Measurements from ENCODE around the gene SLC44A1.
"Not testable (repeated sequence)": the region's sequence is repeated elsewhere in the genome, so short reads cannot be mapped to it uniquely, and the experiment has no call there.

SLC44A1 gene

GRCh38 chr9:105241356-105242043 lies 3.0 kb upstream of the SLC44A1 start:
- FAIRE-seq (no peak), DNase-seq (ENCODE audit: extremely low spot score, insufficient read length, low read depth) (no peak)

GRCh38 chr9:105242062-105242461 lies 2.4 kb upstream of the SLC44A1 start:
- DNase-seq (ENCODE audit: extremely low spot score, insufficient read length, low read depth) (no peak), FAIRE-seq (no peak)

GRCh38 chr9:105242557-105242956 lies 1.9 kb upstream of the SLC44A1 start:
- FAIRE-seq (no peak), DNase-seq (ENCODE audit: extremely low spot score, insufficient read length, low read depth) (no peak)

- FAIRE-seq (no peak), DNase-seq (ENCODE audit: extremely low spot score, insufficient read length, low read depth) (no peak)
These were observed 1.3 kb upstream of the SLC44A1 start for GRCh38 chr9:105243015-105243686.

GRCh38 chr9:105244734-105245028 lies 230 bp downstream of the SLC44A1 start:
- FAIRE-seq (no peak), DNase-seq (ENCODE audit: extremely low spot score, insufficient read length, low read depth) (peak; percentile 26)

GRCh38 chr9:105245029-105245890 lies 809 bp downstream of the SLC44A1 start:
- FAIRE-seq (peak; percentile 61), DNase-seq (ENCODE audit: extremely low spot score, insufficient read length, low read depth) (no peak)

- FAIRE-seq (no peak), DNase-seq (ENCODE audit: extremely low spot score, insufficient read length, low read depth) (no peak)
These were observed 1.4 kb downstream of the SLC44A1 start for GRCh38 chr9:105245891-105246161.

- DNase-seq (ENCODE audit: extremely low spot score, insufficient read length, low read depth) (no peak), FAIRE-seq (no peak)
These were observed 2.3 kb downstream of the SLC44A1 start for GRCh38 chr9:105246656-105247173.

GRCh38 chr9:105248691-105249090 lies 4.2 kb downstream of the SLC44A1 start:
- FAIRE-seq: no peak
- no peak for DNase-seq (ENCODE audit: extremely low spot score, insufficient read length, low read depth)

- FAIRE-seq: no peak
- DNase-seq (ENCODE audit: extremely low spot score, insufficient read length, low read depth): no peak
These were observed 6.7 kb downstream of the SLC44A1 start for GRCh38 chr9:105251133-105251532.

- FAIRE-seq: no peak
- DNase-seq (ENCODE audit: extremely low spot score, insufficient read length, low read depth): no peak
These were observed 7.4 kb downstream of the SLC44A1 start for GRCh38 chr9:105251733-105252404.

- DNase-seq (ENCODE audit: extremely low spot score, insufficient read length, low read depth) (no peak), FAIRE-seq (no peak)
These were observed 7.9 kb downstream of the SLC44A1 start for GRCh38 chr9:105252405-105252756.

- no peak for DNase-seq (ENCODE audit: extremely low spot score, insufficient read length, low read depth)
- FAIRE-seq: no peak
These were observed 9.8 kb downstream of the SLC44A1 start for GRCh38 chr9:105254226-105254625.

GRCh38 chr9:105255421-105255820 lies 11.0 kb downstream of the SLC44A1 start:
- DNase-seq (ENCODE audit: extremely low spot score, insufficient read length, low read depth) (no peak), FAIRE-seq (no peak)

- FAIRE-seq; DNase-seq (ENCODE audit: extremely low spot score, insufficient read length, low read depth): not testable (repeated sequence)
These were observed 12.1 kb downstream of the SLC44A1 start for GRCh38 chr9:105256569-105256968.

- FAIRE-seq: no peak
- DNase-seq (ENCODE audit: extremely low spot score, insufficient read length, low read depth): no peak
These were observed 13.4 kb downstream of the SLC44A1 start for GRCh38 chr9:105257809-105258208.

- FAIRE-seq (peak; percentile 9), DNase-seq (ENCODE audit: extremely low spot score, insufficient read length, low read depth) (no peak)
These were observed 13.8 kb downstream of the SLC44A1 start for GRCh38 chr9:105258225-105258737.

GRCh38 chr9:105259274-105259673 lies 14.8 kb downstream of the SLC44A1 start:
- FAIRE-seq (peak; percentile 9), DNase-seq (ENCODE audit: extremely low spot score, insufficient read length, low read depth) (no peak)

GRCh38 chr9:105259731-105260612 lies 15.5 kb downstream of the SLC44A1 start:
- FAIRE-seq (no peak), DNase-seq (ENCODE audit: extremely low spot score, insufficient read length, low read depth) (no peak)

Data from GM18507 (cell line).